NCI-H345 (cell line): ENCODE data around the gene UBE2E2.
A peak's percentile ranks its signal among the peaks of the same experiment; 100 is the strongest.
"Not testable (repeated sequence)": the region's sequence is repeated elsewhere in the genome, so short reads cannot be mapped to it uniquely, and the experiment has no call there.

Experiments
- DNase-seq: peaks from one replicate; lab custom pipeline; 2025; lab: John Stamatoyannopoulos, UW

Gene UBE2E2

GRCh38 chr3:23202921-23203707 is at the start of gene UBE2E2:
Gene UBE2E2 (plus strand): TSS chr3:23203327.
- peak; percentile 67 for DNase-seq

DNA sequence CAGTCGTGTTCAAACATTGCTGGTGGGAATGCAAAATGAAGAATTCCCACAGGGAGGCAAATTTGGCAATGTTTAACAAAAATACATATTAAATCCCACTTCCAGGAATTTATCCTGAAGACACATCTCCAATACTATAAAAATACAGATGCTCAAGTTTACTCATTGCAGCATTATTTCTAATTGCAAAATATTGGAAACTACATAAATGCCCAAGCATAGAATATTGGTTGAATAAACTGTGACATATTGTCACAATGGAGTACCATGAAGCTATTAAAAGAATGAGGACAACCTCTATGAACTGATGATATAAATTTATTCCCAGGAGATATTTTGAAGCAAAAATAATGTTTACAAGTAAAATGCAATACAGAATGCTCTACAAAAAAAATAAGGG is 49.7 kb upstream of the UBE2E2 start:
- no peak for DNase-seq

DNA sequence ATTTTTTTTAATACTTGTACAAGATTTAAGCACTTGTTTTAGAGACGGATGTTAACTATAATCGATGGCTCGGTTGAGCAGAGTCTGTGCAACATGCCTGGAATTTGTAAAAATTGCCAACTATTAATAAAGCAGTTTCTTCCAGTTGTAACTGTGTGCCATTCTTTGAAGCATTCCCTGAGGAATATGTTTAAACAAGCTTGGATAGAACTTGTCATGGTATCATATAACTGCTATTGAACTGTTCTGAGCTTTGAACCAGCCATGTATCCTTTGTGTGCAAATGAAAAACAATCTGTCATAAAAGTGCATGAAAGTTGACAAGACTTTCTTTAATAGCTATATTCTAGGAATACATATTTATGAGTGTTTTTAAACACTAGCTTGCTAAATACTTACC is 45.8 kb upstream of the UBE2E2 start:
- no peak for DNase-seq

GRCh38 chr3:23159929-23160328 is 43.2 kb upstream of the UBE2E2 start:
- peak; percentile 10 for DNase-seq

DNA sequence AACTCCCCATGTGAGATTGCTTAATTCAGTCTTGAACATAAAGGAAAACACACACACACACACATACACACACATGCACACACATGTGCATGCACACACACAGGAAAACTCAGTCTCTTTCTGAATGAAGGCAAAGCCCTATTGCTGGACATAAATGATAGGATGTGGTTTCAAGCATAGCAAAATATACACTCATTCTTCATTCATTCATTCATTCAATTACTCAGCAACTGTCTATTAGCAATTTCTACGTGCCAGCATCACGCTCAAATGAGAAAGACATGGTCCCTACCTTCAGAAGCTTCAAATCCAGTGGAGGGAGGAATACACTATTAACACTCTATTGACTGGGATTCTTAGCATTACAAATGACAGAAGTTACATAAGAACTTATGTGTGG is 41.8 kb upstream of the UBE2E2 start:
- DNase-seq, result no peak

- DNase-seq, result no peak
Observed at GRCh38 chr3:23161896-23162570, 41.1 kb upstream of the UBE2E2 start.

- peak; percentile 13 for DNase-seq
Observed at GRCh38 chr3:23162934-23163333, 40.2 kb upstream of the UBE2E2 start.

- DNase-seq, result no peak
Observed at GRCh38 chr3:23164746-23165145, 38.4 kb upstream of the UBE2E2 start.

DNA sequence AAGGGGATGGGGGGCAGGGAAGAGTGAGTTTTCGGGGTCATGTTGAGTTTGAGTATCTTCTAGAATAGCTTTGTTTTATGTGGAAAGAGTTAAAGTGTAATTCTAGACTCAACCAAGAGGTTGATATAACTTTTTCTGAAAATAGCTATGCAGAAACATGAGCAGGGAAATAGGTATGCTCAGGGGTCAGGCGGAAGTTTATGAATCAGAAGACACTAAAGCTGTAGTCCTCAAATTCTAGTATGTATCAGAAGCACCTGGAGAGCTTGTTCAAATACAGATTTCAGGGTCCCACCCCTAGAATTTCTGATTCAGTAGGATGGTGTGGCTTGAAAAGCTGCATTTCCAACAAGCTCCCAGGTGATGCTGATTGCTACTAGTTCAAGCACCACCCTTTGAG is 37.6 kb upstream of the UBE2E2 start:
- DNase-seq, result no peak

DNA sequence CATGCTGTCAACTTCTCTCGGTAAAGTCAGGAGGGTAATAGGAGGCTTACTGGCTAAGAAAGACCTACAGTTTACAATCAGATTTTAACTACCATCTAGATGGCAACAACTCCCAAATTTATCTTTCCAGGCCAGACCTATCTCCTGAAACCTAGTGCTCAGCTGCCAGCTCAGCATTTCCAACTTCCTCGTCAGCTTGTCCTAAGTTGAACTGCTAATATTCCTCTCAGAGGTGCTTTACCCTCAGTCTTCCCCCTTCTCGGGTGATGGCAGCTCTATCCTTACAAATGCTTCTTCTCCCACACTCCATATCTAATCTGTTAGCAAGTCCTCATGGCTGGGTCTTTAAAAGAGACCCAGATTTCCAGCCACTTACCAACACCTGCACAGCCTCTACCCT is 36.9 kb upstream of the UBE2E2 start:
- no peak for DNase-seq

DNA sequence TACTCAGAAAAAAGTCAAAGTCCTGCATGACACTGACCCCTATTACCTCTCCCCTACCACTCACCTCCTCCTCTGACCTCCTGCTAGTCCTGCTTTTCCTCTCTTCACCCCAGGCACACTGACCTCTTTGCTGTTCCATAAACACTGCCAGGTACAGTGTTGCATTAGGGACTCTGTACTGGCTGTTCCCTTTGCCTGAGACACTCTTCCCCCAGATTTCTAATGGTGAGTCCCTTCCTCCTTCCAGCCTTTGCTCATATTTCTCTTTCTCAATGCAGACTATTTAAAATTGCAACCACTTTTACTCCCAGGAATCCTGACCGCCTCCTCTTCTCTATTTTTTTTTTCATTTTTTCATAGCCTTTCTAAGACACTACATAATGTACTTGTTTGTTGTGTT is 36.3 kb upstream of the UBE2E2 start:
- no peak for DNase-seq

GRCh38 chr3:23169551-23169950 is 33.6 kb upstream of the UBE2E2 start:
- DNase-seq, result no peak

DNA sequence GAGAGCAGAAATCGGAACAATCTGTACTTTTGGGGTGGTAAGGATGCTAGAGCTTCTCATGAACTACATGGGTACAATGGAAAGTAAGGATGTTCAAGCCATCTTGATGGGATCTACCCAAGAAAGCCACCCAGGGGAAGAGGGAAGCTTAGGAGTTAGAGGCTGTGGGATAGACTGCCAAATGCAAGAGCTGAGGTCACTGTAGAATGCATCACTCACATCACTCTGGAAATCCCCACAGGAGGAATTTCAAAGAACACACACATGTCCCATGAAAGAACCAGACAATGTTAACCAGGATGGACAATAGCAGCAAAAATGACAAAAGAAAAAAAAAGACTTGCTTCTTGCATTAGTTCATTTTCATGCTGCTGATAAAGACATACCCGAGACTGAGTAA is 32.8 kb upstream of the UBE2E2 start:
- no peak for DNase-seq

DNA sequence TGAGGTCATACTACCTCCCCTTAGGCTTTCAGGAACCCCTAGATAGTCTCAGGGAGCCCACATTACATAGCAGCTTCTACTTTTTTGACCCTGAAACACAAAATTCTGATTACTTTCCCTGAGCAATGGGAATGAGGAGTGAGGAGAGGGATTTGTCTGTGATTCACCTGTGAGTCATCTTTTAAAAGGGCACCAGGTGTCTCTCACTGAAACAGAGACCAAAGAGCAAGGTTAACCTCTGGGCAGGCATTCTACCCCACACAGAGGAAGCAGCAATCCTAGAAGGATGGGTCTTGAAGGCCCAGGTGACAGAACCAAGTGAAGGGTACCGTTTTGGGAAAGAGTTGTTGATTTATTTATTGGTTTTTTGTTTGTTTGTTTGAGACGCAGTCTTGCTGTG is 31.1 kb upstream of the UBE2E2 start:
- no peak for DNase-seq

DNA sequence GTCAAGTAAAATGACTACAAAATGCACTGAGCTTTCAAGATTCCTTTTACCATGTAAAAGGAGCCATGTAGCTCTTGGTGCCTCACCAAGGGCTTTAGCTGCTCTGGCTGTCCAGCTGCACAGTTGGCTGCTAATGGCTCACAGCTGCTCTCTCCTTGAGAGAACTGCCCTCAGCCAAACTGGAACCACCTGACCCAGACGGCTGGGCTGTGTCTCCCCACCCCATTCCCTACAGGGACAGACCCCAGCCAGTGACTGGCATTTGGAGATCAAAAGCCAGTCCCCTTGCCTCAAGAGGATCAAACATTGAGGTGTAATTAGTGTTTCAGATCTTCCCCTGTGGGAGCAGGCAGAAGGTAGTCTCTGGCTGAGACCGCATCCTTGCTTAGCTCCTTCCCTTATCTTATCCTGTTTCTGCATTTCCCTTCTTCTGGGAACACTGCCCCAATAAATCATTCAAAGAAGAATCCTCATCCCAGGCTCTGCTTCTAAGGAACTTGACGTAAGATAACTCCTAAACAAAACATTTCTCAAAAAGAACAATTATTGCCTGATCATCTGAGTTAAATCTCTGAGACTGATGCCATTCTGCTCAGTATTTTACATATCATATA is 28.6 kb upstream of the UBE2E2 start:
- DNase-seq, result no peak

DNA sequence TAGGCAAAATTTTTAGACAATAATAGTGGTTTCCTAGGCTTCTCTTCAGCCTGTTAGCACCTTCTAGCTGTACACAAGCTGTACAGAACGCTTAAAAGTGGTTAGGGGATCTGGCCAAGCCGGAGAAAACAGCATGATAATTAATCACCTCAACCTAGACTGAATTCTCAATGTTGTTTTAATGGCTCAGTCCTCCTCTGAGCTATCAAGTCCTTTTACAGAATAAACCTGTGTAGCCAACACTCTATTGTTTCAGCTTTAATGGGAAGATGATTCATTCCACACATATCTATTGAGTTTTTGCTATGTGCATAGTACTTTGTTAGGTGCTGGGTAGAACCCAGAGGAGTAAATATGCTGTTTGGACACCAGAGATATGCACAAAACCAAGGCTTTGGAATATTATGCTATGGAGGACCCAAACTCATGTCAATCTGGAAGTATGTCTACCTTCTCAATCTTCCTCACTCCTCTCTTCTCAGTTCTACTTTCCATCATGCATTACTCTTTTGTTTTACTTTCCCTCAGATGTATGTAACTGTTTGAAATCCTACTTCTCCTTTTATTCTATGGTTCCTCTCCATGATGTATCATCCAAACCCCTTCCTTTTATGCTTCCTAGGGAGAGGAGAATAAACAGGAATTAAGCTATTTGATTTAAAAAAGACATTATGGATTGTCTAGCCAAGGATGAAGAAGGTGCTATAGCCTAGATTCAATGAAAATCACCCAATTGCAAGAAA is 27.6 kb upstream of the UBE2E2 start:
- no peak for DNase-seq

DNA sequence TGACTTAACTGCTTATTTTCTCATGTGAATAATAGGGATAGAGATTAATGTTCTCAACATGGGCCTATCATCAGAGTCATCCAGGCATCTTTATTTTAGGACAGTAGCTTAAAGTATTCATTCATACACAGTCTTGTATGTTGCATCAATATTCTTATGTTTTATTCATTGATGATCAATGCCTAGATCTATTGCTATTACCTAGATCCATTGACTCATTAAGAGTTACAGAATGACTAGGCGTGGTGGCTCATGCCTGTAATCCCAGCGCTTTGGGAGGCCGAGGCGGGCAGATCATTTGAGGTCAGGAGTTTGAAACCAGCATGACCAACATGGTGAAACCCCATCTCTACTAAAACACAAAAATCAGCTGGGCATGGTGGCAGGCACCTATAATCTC is 26.3 kb upstream of the UBE2E2 start:
- not testable (repeated sequence) for DNase-seq

GRCh38 chr3:23182996-23183513 is 20.1 kb upstream of the UBE2E2 start:
- DNase-seq, result no peak

GRCh38 chr3:23183731-23184130 is 19.4 kb upstream of the UBE2E2 start:
- no peak for DNase-seq

GRCh38 chr3:23185861-23186260 is 17.3 kb upstream of the UBE2E2 start:
- DNase-seq, result no peak

- DNase-seq, result no peak
Observed at GRCh38 chr3:23189187-23189586, 13.9 kb upstream of the UBE2E2 start.

DNA sequence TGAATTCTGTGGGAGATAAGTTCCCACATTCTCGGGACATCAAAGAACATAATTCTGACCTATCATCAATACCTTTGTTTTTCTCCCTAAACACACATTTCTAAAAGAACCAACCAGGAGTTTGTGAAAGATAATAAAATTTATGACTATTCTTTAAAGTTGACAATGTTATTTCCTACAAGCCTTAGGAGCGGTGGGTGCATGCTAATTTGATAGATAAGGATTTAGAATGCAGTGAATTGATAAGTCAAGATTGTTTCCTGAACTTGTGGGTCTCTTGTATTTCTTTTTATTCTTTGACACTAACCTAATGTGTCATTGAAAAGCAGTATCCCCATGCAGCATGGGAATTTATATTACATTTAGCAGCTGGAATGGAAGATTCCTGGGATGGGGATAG is 10.3 kb upstream of the UBE2E2 start:
- DNase-seq, result no peak
